GM18858 (cell line): ENCODE measurements around the gene KDM4F.
A peak's percentile ranks its signal among the peaks of the same experiment; 100 is the strongest.
"Not testable (repeated sequence)": the region's sequence is repeated elsewhere in the genome, so short reads cannot be mapped to it uniquely, and the experiment has no call there.

Experiments used
- ATAC-seq: cut with Tn5 transposase; IDR thresholded peaks from one replicate; pipeline ENCODE4 v1.9.1; 2021; ENCODE audit not compliant: unreplicated experiment

Gene KDM4F

GRCh38 chr11:95049122-95049521, at the start of gene KDM4F:
KDM4F (plus strand) TSS chr11:95049422.
- not testable (repeated sequence) for ATAC-seq

- no peak for ATAC-seq
Measured at GRCh38 chr11:95003716-95004115, 45.5 kb upstream of the KDM4F start.

- no peak for ATAC-seq
Measured at GRCh38 chr11:95005642-95006041, 43.6 kb upstream of the KDM4F start.

GRCh38 chr11:95011376-95011775, 37.8 kb upstream of the KDM4F start:
- ATAC-seq: no peak

GRCh38 chr11:95014184-95014821, 34.9 kb upstream of the KDM4F start:
- ATAC-seq: no peak

- ATAC-seq: no peak
Measured at GRCh38 chr11:95016139-95016538, 33.1 kb upstream of the KDM4F start.

GRCh38 chr11:95021468-95021867, 27.8 kb upstream of the KDM4F start:
- ATAC-seq: not testable (repeated sequence)

GRCh38 chr11:95024958-95025357, 24.3 kb upstream of the KDM4F start, which contains the start of gene KDM4E:
KDM4E (plus strand) TSS chr11:95025258; CDS start chr11:95025558, 300 bp downstream.
- no peak for ATAC-seq

GRCh38 chr11:95025594-95025993, 23.6 kb upstream of the KDM4F start:
- not testable (repeated sequence) for ATAC-seq

GRCh38 chr11:95028357-95028756, 20.9 kb upstream of the KDM4F start:
- no peak for ATAC-seq

- no peak for ATAC-seq
Measured at GRCh38 chr11:95033051-95033450, 16.2 kb upstream of the KDM4F start.

- ATAC-seq: no peak
Measured at GRCh38 chr11:95035316-95035715, 13.9 kb upstream of the KDM4F start.

- not testable (repeated sequence) for ATAC-seq
Measured at GRCh38 chr11:95037356-95038035, 11.7 kb upstream of the KDM4F start.

GRCh38 chr11:95042239-95042638, 7.0 kb upstream of the KDM4F start:
- no peak for ATAC-seq

GRCh38 chr11:95042906-95043305, 6.3 kb upstream of the KDM4F start:
- no peak for ATAC-seq

- no peak for ATAC-seq
Measured at GRCh38 chr11:95044010-95044409, 5.2 kb upstream of the KDM4F start.

GRCh38 chr11:95045812-95046211, 3.4 kb upstream of the KDM4F start:
- ATAC-seq: no peak

- ATAC-seq: no peak
Measured at GRCh38 chr11:95050595-95051202, 1.5 kb downstream of the KDM4F start.

- ATAC-seq: no peak
Measured at GRCh38 chr11:95054356-95054755, 5.1 kb downstream of the KDM4F start.

GRCh38 chr11:95055283-95055897, 6.2 kb downstream of the KDM4F start:
- ATAC-seq: peak; percentile 99

GRCh38 chr11:95057959-95058358, 8.7 kb downstream of the KDM4F start:
- no peak for ATAC-seq

- ATAC-seq: no peak
Measured at GRCh38 chr11:95058621-95059020, 9.4 kb downstream of the KDM4F start.
